ENCODE measurements around the gene MLANA. TPM values are rescaled to one million over a fixed set of nuclear protein-coding genes. Genes with fewer than 3 reads are reported as not detected.

Gene MLANA
- total and polyA plus RNA-seq, 10 of the 15 experiments (the other 5 are each of a cell fraction or from before 2014, with no cell fraction given) = 0.11 to 0.26 (median 0.13) TPM; not detected in 6

- Histone ChIP-seq H3K36me3 (ENCODE audit: control insufficient read depth in 2 of 2, insufficient read depth in 2 of 2, low read length in 1 of 2) (no peaks in the 10 kb centered on the region), H3K4me3 (no peak overlapping the region), H3K79me2 (ENCODE audit: control insufficient read depth, insufficient read depth, low read length) (no peaks in the 10 kb centered on the region), H3K27me3 (replicated peaks in 1 of 2; ENCODE audit: control insufficient read depth in 2 of 2, insufficient read depth in 2 of 2, low read length in 1 of 2) (no peaks in the 10 kb centered on the region), H3K4me2 (ENCODE audit: control insufficient read depth, insufficient read depth) (no peak overlapping the region), H3K4me1 (ENCODE audit: control insufficient read depth, insufficient read depth, low read length) (peaks cover 61% of the 10 kb centered on the region), H2AFZ (ENCODE audit: control insufficient read depth, low read depth, low read length) (no peak overlapping the region), H4K20me1 (ENCODE audit: control insufficient read depth, insufficient read depth) (no peaks in the 10 kb centered on the region), H3K9me3 (replicated peaks; ENCODE audit: control insufficient read depth, insufficient read depth, low read length) (no peaks in the 10 kb centered on the region), H3K9ac (ENCODE audit: control insufficient read depth, insufficient read depth, low read length) (no peak overlapping the region), H3K27ac (ENCODE audit: control insufficient read depth, insufficient read depth) (no peak overlapping the region)
- ATAC-seq = peak; percentile 11
- intact Hi-C loops (cut with micrococcal nuclease; ENCODE audit: unreplicated experiment) = no loop called here
- no peak for FAIRE-seq
- DNase-seq (ENCODE audit: low read depth, low spot score) = no peak
- 82% methylated on average over 3 of the region's 3 CpGs for WGBS (ENCODE audit: insufficient coverage, insufficient replicate concordance, low lambda C conversion rate, missing lambda C conversion rate)
- RAD21 ChIA-PET (ENCODE audit: unreplicated experiment) = interaction anchor here (0.9 to 2.4 kb wide), 10 partner anchors 9 to 1088 kb away, joined by 3 to 20 read pairs (median 4); partner anchors contain the start of genes ERMP1 and RIC1
- in situ Hi-C loops (cut with MboI) = no loop called here
- POLR2A ChIA-PET = interaction anchor here (0.8 to 10.5 kb wide), 4 partner anchors 11 to 99 kb away, joined by 4 to 142 read pairs (median 6); partner anchors contain the start of gene ERMP1
- BruUV-seq (replicated peaks) = no TSS peak
- CTCF ChIA-PET = interaction anchor here (0.8 to 4.5 kb wide), 6 partner anchors 17 to 458 kb away, joined by 3 to 36 read pairs (median 4); partner anchors contain the start of gene ERMP1
- SMC1A ChIA-PET (ENCODE audit: uncharacterized antibody, unreplicated experiment) = interaction anchor here (0.7 to 5.5 kb wide), 13 partner anchors 10 to 261 kb away, joined by 3 to 40 read pairs (median 4); partner anchors contain the start of gene ERMP1
- TF ChIP-seq HDAC6 (IDR thresholded peaks at IDR 0.05; ENCODE audit: unreplicated experiment) (no peak), IKZF2 (IDR thresholded peaks at IDR 0.05) (peak; percentile 55 to 57; a peak in 2 of 4 replicates), DPF2 (IDR thresholded peaks at IDR 0.05) (0 out of 2 replicates have a peak, but pooled peaks have one; percentile 43), RELB (IDR thresholded peaks at IDR 0.05; ENCODE audit: low read depth) (0 out of 2 replicates have a peak, but pooled peaks have one; percentile 32), NR2F1 (conservative IDR thresholded peaks at IDR 0.05) (peak; percentile 45; the same call in 1 of the 2 replicates), SKIL (IDR thresholded peaks at IDR 0.05; ENCODE audit: low read depth, poor library complexity, severe bottlenecking) (peak; percentile 21), MTA2 (IDR thresholded peaks at IDR 0.05; ENCODE audit: low read depth) (peak; percentile 90), ZNF592 (IDR thresholded peaks at IDR 0.05) (no peak), ZNF687 (IDR thresholded peaks at IDR 0.05) (peak; percentile 16; the same call in 1 of the 2 replicates), IKZF1 (conservative IDR thresholded peaks at IDR 0.05) (peak; percentile 43; the same call in 1 of the 2 replicates), KDM1A (IDR thresholded peaks at IDR 0.05; ENCODE audit: borderline replicate concordance) (no peak)
Measured at GRCh38 chr9:5848372-5848882, 42.3 kb upstream of the MLANA start.
